Smooth muscle cell of the brain vasculature (primary cell): Measurements from ENCODE around the gene PPP4C.
A peak's percentile ranks its signal among the peaks of the same experiment; 100 is the strongest.

Experiments used
- DNase-seq: peaks from one replicate; pipeline ENCODE4 v3.0.0-alpha.2; 2012; ENCODE audit warnings: low read depth, low spot score

Gene PPP4C

GRCh38 chr16:30079480-30079879 lies 3.7 kb downstream of the PPP4C start:
- DNase-seq: no peak

GRCh38 chr16:30082545-30083090 lies 6.8 kb downstream of the PPP4C start:
- DNase-seq: no peak

GRCh38 chr16:30083216-30084055 lies 7.6 kb downstream of the PPP4C start:
- no peak for DNase-seq

GRCh38 chr16:30084096-30084815 lies 8.5 kb downstream of the PPP4C start:
- no peak for DNase-seq

GRCh38 chr16:30084816-30085159 lies 9.0 kb downstream of the PPP4C start:
- no peak for DNase-seq

GRCh38 chr16:30085247-30085646 lies 9.5 kb downstream of the PPP4C start:
- DNase-seq: no peak

- no peak for DNase-seq
Measured at GRCh38 chr16:30085820-30086219, 10.0 kb downstream of the PPP4C start.

GRCh38 chr16:30086291-30087140 lies 10.7 kb downstream of the PPP4C start:
- no peak for DNase-seq

- no peak for DNase-seq
Measured at GRCh38 chr16:30087181-30087898, 11.5 kb downstream of the PPP4C start.

GRCh38 chr16:30088237-30088831 lies 12.5 kb downstream of the PPP4C start:
- no peak for DNase-seq

GRCh38 chr16:30088832-30089624 lies 13.2 kb downstream of the PPP4C start:
- no peak for DNase-seq

GRCh38 chr16:30090610-30091331 lies 15.0 kb downstream of the PPP4C start:
- no peak for DNase-seq

- peak; percentile 59 for DNase-seq
Measured at GRCh38 chr16:30091474-30092372, 15.9 kb downstream of the PPP4C start, which contains the start of gene TBX6. Gene TBX6, minus strand, starts transcription at chr16:30091924. Its CDS starts 731 bp downstream, at chr16:30091193.

- DNase-seq: no peak
Measured at GRCh38 chr16:30092373-30093010, 16.7 kb downstream of the PPP4C start.

GRCh38 chr16:30094541-30095165 lies 18.9 kb downstream of the PPP4C start:
- no peak for DNase-seq

- no peak for DNase-seq
Measured at GRCh38 chr16:30095166-30096078, 19.6 kb downstream of the PPP4C start.
